Heart left ventricle (tissue), 13 donors: ENCODE measurements around the gene OOEP.

Experiments used
- CTCF ChIP-seq, 12 donors: fragments of 200-600 bp; sonication (generic) in 4 of 12; IDR thresholded peaks; one replicate each; pipeline versions ENCODE4 v1.5.0 to v1.8.0; 2018 to 2022; ENCODE audit warnings: antibody characterized with exemption in 12 of 12, mild to moderate bottlenecking in 5 of 12
- POLR2A ChIP-seq, 2 donors: fragments of 450-650 bp; IDR thresholded peaks; one replicate each; pipeline ENCODE4 v1.6.1; 2017; ENCODE audit warnings: antibody characterized with exemption in 2 of 2, mild to moderate bottlenecking in 2 of 2, moderate library complexity in 2 of 2
- donor health status: ischemic (EF 13 %, LVEDD 7.1; RV severe dilation, severe dysfunction).
- donor health status: DM: no; HTN: yes; CAD: no.
- donor health status: DM: no; HTN: no; CAD: no.
- donor health status: ischemic (EF 25% LVEDD 6.9; RV normal size, moderate dysfunction).
- donor health status: ischemic (EF 25% LVEDD 5.7; RV mildly dilated, moderate dysfunction).
- donor health status: ischemic (EF 35%, LVEDD 5.7; RV mildly dilated, moderate dysfunction).
- donor health status: nonischemic (EF 11% LVEDD 7.7; RV severe dilation, severe dysfunction).
- donor health status: DM: yes; HTN: yes; CAD: no.
- donor health status: PGD.
- donor health status: ischemic (EF 29% LVEDD 5.4; RV normal size, mild dysfunction).
- donor health status: nonischemic (EF 23%, LVEDD 6.1; RV moderate dilation, normal function).

DNA sequence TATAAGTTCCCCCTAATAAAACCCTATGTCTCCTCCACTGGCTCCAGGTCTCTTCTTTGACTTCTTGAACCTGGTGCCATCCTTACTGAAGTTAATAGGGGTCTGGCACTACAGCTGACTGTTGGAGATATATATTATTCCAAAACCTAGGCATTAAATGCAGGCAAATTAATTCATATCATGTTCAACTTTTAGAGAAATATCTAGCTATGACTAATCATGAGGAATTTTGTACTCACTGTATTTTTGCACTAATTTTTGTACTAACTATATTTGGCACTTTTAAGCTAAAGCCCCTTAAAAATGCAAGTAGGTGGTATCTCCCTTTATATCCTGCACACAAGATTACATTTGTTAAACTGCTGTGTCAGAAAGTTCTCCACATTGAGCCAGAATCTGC is 26.5 kb downstream of the OOEP start:
- no peak for TF ChIP-seq CTCF (IDR thresholded peaks at IDR 0.05)
- TF ChIP-seq POLR2A (IDR thresholded peaks at IDR 0.05), result no peak
